Ishikawa (cell line): ENCODE data around the gene MAST4.

Experiments
- CEBPB ChIP-seq: IDR thresholded peaks from 2 replicates; pipeline ENCODE4 v1.6.1; 2012
- CREB1 ChIP-seq: IDR thresholded peaks from 2 replicates; pipeline ENCODE4 v1.6.1; 2012; ENCODE audit warnings: low read depth
- EP300 ChIP-seq: IDR thresholded peaks from 2 replicates; pipeline ENCODE4 v1.6.1; 2012; ENCODE audit warnings: borderline replicate concordance
- FOXM1 ChIP-seq: IDR thresholded peaks from 2 replicates; pipeline ENCODE4 v1.6.1; 2012; ENCODE audit warnings: low read depth, borderline replicate concordance
- NFIC ChIP-seq: IDR thresholded peaks from 2 replicates; pipeline ENCODE4 v1.6.1; 2012
- RAD21 ChIP-seq: IDR thresholded peaks from 2 replicates; pipeline ENCODE4 v1.6.1; 2012; ENCODE audit warnings: low read depth
- TEAD4 ChIP-seq: IDR thresholded peaks from 2 replicates; pipeline ENCODE4 v1.6.1; 2012
- TF ChIP-seq, protein P1 (sequence below): IDR thresholded peaks from 2 replicates; pipeline ENCODE4 v1.6.1; 2012

DNA sequence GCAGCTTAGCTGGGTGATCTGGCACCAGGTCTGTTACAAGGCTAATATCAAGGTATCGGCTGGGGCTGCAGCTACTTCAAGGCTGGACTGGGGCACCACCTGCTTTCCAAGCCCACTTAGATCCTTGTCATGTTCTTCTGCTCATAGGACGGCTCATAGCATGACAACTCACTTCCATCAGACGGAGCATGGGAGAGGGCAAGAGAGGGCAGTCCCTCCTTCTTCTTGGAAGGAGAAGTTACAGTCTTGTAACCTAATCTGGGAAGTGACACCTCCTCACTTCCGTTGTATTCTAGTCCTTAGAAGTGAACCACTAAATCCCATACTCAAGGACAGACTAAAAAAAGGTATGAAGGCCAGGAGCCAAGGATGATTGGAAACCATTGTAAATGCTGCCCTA lies 258.2 kb downstream of the MAST4 start:
- TF ChIP-seq RAD21 (no peak), EP300 (no peak), TEAD4 (no peak), CEBPB (no peak), FOXM1 (no peak), CREB1 (no peak), NFIC (no peak)
- TF ChIP-seq, protein P1, sequence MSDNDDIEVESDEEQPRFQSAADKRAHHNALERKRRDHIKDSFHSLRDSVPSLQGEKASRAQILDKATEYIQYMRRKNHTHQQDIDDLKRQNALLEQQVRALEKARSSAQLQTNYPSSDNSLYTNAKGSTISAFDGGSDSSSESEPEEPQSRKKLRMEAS, result no peak
